ENCODE measurements around the gene AMTN.

AMTN gene

DNA sequence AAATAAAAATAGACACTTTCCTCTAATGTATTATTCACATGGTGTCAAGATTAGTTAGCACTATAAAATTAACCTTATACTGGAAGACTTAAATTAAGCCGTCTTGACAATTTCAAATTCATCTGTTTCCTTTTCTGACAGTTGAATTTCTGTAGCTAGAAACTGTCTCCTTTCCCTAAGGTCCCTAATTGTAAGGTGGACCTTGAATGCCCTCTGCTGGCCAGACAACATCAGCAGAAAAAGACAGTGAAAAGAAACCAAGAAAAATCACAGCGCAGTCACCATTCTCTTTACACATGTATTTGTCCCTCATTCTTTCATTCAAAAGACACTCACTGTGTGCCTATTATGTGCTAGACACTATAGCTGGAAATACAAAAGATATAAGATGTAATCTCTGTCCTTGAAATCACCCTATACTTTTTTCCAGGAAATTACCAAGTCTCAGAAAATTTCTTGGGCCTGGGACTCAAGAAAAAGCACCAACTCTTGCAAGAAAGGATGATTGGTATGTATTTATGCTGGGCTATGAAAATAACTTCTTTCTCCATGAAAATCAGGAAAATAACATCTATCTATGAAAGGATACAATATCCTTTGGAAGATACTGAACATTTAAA lies 41.0 kb downstream of the AMTN start:
- peak in 28 of 51 donors; percentile 0 to 53 (median 16) for DNase-seq

DNA sequence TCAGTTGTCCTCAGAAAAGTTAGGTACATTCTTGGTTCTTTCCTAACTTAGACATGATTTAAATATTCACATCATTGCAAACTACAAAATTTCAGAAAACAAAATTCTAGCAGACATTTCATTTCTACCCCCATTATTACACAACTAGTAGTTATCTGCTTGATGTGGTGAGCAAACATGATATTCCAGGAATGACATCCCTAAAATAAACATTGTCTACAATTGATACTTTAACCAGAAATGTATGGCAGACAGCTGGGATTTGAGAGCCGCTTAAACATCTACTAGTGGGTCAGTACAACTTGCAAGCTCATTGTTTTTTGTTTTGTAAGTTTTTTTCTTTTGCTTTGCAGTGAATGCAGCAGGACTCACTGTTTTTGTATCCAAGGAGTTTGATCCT lies 41.6 kb downstream of the AMTN start:
- no peak for DNase-seq

DNA sequence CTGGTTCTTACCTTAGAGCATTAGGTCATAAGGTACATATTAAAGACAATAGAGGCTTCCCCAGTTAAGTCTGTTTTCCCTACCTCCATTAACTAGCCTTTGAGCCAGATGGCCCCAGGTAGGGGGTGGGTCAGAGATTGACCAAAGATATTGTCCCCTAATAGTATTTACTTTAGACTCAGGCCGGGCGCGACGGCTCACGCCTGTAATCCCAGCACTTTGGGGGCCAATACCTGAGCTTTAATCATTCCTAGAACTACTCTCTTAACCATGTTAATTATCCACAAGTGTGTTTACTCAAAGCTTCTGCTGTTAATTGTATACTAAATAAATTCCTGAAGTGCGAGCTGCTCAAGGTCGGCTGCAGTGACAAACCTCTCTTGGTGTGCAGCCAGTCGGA lies 45.7 kb downstream of the AMTN start:
- no peak for DNase-seq

DNA sequence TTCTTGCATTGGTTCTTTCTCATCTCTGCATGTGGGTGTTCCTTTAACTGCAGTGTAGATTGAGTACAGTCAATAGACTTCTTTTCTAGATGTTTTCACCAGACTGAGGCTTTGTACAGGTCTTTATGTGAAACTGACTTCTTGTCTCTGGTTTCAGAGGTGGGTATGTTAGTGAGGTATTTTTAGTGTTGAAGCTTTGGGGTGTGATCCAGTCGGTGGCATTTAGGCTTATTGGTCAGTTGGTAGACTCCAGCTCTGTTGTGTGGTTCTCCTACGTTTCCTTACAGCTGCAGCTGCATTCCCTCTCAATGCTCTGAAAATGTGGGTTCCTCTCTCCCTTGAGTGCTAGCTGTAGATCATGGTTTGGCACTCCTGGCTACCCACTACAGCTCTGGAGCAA lies 52.4 kb downstream of the AMTN start:
- no peak for DNase-seq

DNA sequence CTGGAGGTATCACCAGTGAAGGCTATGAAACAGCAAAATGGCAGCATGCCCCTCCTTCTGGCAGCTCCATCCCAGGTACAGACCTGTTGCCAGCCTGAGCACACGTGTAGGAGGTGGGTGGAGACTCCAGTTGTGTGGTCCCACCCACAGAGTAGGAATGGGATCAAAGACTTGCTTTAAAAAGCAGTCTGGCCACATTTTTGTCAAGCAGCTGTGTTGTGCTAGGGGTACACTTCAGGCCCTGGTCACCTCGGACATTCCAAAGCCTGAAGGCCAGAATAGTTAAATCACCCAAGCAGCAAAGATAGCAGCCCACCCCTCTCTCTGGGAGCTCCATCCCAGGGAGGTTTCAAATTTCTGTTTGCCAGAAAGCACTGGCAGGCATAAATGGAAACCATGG lies 53.4 kb downstream of the AMTN start:
- DNase-seq = no peak

DNA sequence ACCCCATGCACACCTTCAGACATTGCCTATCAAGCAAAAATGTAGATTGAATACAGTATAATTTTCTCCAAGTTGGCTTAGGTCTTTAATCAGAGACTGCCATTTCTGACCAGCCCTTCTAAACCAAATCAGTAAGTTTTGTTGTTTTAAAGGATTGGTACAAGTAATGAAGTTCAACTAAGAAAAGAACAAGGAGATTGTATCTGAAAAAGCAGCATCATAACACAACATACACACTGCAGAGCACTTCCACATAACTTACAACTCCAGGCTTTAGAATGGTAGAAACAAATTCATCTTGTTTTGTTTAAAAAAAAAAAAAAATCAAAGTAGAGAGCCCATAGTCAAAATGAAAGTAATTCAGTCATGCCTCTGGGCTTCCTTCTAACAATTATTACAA lies 57.6 kb downstream of the AMTN start:
- no peak for DNase-seq

DNA sequence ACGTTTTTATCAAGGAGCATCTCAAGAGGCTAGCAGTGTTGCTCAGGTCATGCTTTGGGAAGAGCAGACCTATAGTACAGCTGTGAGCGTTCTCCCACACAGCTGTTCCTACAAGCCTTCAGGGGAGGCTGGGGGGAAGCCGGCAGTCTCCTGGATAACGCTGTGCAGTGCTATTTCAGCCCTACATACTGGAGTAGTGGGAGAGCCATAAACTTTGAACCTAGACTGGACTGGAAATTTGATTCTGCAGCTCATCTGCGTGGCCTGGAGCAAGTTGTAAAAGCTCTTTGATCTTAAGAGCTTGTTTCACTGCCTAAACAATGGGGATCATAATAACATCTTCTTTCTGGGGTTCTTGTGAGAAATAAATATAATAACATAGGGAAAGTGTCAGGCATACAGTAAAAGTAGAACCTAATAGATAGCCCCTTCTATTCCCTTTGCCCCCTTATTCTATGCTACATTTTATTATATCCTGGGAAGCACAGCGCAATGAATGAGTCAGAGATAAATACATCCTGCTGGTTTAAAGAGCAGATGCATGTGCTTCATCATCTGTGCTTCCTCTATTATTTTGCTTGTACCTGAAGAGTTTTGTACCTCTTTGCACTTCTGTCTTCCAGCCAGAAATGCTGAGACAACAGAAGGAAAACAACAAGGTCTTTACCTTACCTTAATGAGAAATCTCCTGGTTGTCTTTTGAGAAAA lies 59.0 kb downstream of the AMTN start:
- DNase-seq = no peak

DNA sequence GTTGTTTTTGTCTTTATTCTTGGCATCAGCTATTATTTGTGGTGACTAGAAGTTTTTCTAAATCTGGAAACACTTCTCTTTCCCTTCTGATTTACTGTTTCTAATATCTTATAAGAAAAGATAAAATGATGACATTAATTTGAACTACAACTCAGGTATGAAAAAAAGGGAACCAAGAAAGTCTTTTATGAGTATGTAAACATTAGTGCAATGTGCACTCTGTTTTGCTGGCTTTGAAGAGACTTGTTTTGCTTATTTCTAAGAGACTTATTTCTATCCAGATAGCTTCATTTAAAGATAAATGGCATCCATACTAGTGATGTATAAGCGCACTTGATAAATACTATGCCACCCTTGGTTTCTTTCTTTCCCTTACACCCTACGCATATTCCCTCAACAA lies 63.6 kb downstream of the AMTN start:
- no peak for DNase-seq

All from hypothalamus (tissue), 51 donors.